ENCODE results near the gene PICK1.
"Not testable (repeated sequence)": the region's sequence is repeated elsewhere in the genome, so short reads cannot be mapped to it uniquely, and the experiment has no call there.

- not testable (repeated sequence) for TF ChIP-seq CTCF, POLR2A, POLR2AphosphoS5 (IDR thresholded peaks at IDR 0.05)
Measured at GRCh38 chr22:38037367-38038150, 19.6 kb upstream of the PICK1 start.
